Measurements from ENCODE around the gene CASKIN1. TPM values are rescaled to one million over a fixed set of nuclear protein-coding genes. Genes with fewer than 3 reads are reported as not detected.

Gene CASKIN1
- total and polyA plus RNA-seq, 4 donors: 0.09 to 0.35 (median 0.12) TPM

- Histone ChIP-seq H3K4me1 (ENCODE audit: control insufficient read depth in 5 of 5, insufficient read depth in 5 of 5, low read length in 5 of 5) (peaks cover 0 to 8% (median 4%) of the 10 kb centered on the region in 5 donors), H3K27ac (ENCODE audit: low read depth in 1 of 2, low read length in 1 of 2) (no peak overlapping the region), H3K9ac (ENCODE audit: insufficient read depth in 1 of 2, low read length in 2 of 2) (no peak overlapping the region), H3K9me3 (ENCODE audit: control insufficient read depth in 4 of 4, insufficient read depth in 3 of 4, low read length in 3 of 4) (no peaks in the 10 kb centered on the region), H3K4me3 (no peak overlapping the region), H3K36me3 (ENCODE audit: control insufficient read depth in 4 of 4, insufficient read depth in 4 of 4, low read length in 4 of 4) (no peaks in the 10 kb centered on the region), H3K27me3 (ENCODE audit: control insufficient read depth in 3 of 3, insufficient read depth in 3 of 3, low read length in 2 of 3) (peaks cover 0 to 47% (median 21%) of the 10 kb centered on the region in 3 donors)
- DNase-seq: no peak
- 85% methylated on average over 6 of the region's 6 CpGs for WGBS, 2 donors
- TF ChIP-seq CTCF (IDR thresholded peaks at IDR 0.05; ENCODE audit: control extremely low read depth, extremely low read depth): no peak
- ATAC-seq (ENCODE audit: insufficient read depth, low FRiP score): no peak
Measured at GRCh38 chr16:2197765-2198164, 1.4 kb upstream of the CASKIN1 start.

- H3K9ac ChIP-seq (ENCODE audit: insufficient read depth in 1 of 2, low read length in 2 of 2): no peak overlapping the region
- H3K27me3 ChIP-seq (ENCODE audit: control insufficient read depth in 3 of 3, insufficient read depth in 3 of 3, low read length in 2 of 3): peaks cover 0 to 47% (median 21%) of the 10 kb centered on the region in 3 donors
- H3K4me3 ChIP-seq: no peak overlapping the region
- H3K27ac ChIP-seq (ENCODE audit: low read depth in 1 of 2, low read length in 1 of 2): no peak overlapping the region
- WGBS, 2 donors: 25 to 30% methylated on average over 22 to 32 of the region's 32 CpGs
- H3K4me1 ChIP-seq (ENCODE audit: control insufficient read depth in 5 of 5, insufficient read depth in 5 of 5, low read length in 5 of 5): peaks cover 0 to 8% (median 4%) of the 10 kb centered on the region in 5 donors
- TF ChIP-seq CTCF (IDR thresholded peaks at IDR 0.05; ENCODE audit: control extremely low read depth, extremely low read depth): no peak
- DNase-seq (no peak), ATAC-seq (ENCODE audit: insufficient read depth, low FRiP score) (no peak)
- no peaks in the 10 kb centered on the region for H3K9me3 ChIP-seq (ENCODE audit: control insufficient read depth in 4 of 4, insufficient read depth in 3 of 4, low read length in 3 of 4)
- no peaks in the 10 kb centered on the region for H3K36me3 ChIP-seq (ENCODE audit: control insufficient read depth in 4 of 4, insufficient read depth in 4 of 4, low read length in 4 of 4)
Measured at GRCh38 chr16:2196981-2197511, 641 bp upstream of the CASKIN1 start.

GRCh38 chr16:2195322-2196161 lies 863 bp downstream of the CASKIN1 start:
- Histone ChIP-seq H3K9ac (ENCODE audit: insufficient read depth in 1 of 2, low read length in 2 of 2) (no peak overlapping the region), H3K4me3 (no peak overlapping the region), H3K27me3 (ENCODE audit: control insufficient read depth in 3 of 3, insufficient read depth in 3 of 3, low read length in 2 of 3) (peaks cover 0 to 43% (median 21%) of the 10 kb centered on the region in 3 donors), H3K4me1 (ENCODE audit: control insufficient read depth in 5 of 5, insufficient read depth in 5 of 5, low read length in 5 of 5) (peaks cover 0 to 8% (median 4%) of the 10 kb centered on the region in 5 donors), H3K36me3 (ENCODE audit: control insufficient read depth in 4 of 4, insufficient read depth in 4 of 4, low read length in 4 of 4) (no peaks in the 10 kb centered on the region), H3K9me3 (ENCODE audit: control insufficient read depth in 4 of 4, insufficient read depth in 3 of 4, low read length in 3 of 4) (no peaks in the 10 kb centered on the region), H3K27ac (ENCODE audit: low read depth in 1 of 2, low read length in 1 of 2) (no peak overlapping the region)
- TF ChIP-seq CTCF (IDR thresholded peaks at IDR 0.05; ENCODE audit: control extremely low read depth, extremely low read depth): no peak
- ATAC-seq (ENCODE audit: insufficient read depth, low FRiP score) (no peak), DNase-seq (no peak)
- 1 to 4% methylated on average over 41 to 49 of the region's 49 CpGs for WGBS, 2 donors

Measured in lung (tissue), 12 donors.